Stimulated activated CD4-positive, alpha-beta T cell treated with anti-CD3 and anti-CD28 coated beads, Interleukin-4, amount 100 ng/mL, for 24 hours (primary cell): Measurements from ENCODE around the gene C1QB.
"Not testable (repeated sequence)": the region's sequence is repeated elsewhere in the genome, so short reads cannot be mapped to it uniquely, and the experiment has no call there.

ENCODE experiments used
- DNase-seq: peaks from one replicate; pipeline ENCODE4 v3.0.0-alpha.2; 2020

The C1QB gene

DNA sequence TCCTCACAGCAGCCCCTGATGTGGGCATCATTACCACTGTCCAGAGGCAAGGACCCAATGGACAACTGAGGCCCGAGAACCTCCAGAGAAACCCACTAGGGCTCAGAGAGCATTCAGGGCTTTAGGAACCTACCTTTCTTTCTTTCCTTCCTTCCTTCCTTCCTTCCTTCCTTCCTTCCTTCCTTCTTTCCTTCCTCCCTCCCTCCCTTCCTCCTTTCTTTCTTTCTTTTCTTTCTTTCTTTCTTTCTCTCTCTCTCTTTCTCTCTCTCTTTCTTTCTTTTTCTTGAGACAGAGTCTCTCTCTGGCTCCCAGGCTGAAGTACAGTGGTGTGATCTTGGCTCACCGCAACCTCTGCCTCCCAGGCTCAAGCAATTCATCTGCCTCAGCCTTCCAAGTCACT is 15.8 kb downstream of the C1QB start:
- not testable (repeated sequence) for DNase-seq

DNA sequence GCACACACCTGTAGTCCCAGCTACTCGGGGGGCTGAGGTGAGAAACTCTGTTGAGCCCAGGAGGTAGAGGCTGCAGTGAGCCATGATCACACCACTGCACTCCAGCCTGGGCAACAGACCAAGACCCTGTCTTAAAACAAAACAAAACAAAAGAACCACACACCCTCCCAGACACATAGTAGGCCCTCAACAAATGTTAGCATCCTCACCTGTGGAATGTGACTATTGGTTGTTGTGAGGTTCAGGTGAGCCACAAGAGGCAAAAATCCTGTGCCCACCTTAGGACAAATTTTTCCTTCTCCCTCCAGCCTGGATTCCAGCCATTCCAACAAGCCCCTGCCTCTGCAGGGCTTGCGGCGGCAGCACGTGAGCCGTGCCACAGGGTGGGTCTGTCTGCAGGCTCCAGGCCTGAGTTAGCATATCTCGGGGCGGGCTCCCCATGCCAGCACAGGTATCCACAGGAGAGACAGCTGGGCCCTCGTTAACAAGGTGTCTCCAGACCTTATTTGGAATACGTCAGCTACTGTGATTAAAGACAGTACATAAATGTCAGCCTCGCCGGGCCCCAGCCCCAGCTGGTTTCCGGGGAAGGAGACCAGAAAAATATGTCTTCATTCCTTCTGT is 17.4 kb downstream of the C1QB start:
- no peak for DNase-seq

DNA sequence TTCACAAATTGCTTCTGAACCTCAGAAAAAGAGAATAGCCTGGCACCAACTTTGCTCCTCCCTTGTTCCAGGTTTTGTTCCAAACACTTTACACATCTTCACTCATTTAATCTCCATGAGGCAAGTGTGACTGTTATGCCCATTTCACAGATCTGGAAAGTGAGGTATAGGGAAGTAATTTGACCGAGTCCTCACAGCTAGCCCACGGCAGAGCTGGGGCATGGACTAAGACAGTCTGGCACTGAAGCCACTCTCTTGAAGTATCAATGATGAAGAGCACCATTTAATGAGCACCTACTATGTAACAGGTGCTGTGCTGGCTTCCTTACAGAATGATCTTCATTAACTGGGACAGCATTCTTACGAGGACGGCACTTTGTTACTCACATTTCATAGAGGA is 19.0 kb downstream of the C1QB start:
- no peak for DNase-seq

DNA sequence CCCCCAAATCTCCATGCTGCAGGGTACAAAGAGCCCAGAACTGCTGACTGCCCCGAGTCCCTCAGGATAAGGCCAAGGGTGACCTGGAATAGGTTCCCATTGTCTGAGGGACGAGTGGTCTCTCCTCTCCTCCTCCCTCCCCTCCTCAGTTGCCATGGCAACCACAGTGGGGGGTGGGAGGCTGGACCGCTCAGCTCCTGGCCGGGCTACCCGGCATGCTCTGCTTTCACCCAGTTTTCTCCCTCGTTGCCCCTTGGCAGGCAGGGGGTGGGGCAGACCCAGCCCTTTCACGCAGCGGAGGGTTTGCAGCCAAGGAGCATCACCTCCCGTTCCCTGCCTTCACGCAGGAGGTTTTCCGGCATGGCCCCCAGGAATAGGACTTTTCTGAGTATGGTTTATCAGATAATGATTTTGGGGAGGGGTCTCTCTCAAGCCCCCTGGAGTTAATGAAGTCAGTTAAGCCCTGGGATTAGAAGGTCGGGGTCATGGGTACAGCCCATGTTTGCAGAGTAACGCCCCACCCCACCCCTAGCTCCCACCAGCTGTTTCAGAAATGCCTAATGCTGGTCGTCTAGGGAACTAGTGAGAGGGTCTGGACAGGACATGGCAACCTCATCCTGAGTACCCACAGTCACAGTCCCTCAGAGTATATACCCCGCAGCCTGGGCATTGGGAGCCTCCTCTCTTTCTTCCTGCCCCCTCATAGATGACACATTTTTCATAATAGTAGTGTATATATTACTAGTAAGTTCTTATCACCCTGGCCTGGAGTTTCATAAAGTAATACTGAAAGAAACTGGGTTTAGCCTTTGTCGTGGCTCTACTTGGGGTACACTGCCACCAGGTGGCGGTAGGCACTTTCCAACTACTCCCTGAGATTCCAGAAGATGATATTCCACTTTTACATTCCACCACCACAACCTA is 20.7 kb downstream of the C1QB start:
- peak; percentile 12 for DNase-seq

DNA sequence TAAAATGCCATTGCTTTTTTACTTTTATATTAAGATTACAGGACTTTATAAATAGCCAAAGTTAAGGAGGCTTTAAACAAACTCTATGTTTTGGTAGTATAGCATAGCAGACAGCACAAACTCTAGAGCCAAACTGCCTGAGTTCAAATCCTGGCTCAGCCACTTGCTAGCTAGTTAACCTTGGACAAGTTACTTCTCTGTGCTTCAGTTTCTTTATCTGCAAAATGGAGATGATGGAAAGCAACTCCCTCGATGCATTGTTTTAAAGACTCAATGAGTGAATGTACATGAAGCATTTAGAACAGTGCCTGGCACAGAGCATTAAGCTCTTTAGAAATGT is 21.3 kb downstream of the C1QB start:
- DNase-seq, result no peak

DNA sequence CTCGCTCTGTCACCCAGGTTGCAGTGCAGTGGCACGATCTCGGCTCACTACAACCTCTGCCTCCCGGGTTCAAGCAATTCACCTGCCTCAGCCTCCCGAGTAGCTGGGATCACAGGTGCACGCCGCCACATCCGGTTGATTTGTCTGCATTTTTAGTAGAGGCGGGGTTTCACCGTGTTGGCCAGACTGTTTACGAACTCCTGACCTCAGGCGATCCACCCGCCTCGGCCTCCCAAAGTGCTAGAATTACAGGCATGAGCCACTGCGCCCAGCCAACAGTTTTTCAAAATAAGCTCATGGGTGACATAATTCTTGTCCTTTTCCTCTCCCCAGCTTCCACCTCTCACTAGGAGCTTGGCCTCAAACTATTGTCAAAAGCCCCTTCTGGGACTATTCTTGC is 23.1 kb downstream of the C1QB start:
- DNase-seq, result not testable (repeated sequence)

DNA sequence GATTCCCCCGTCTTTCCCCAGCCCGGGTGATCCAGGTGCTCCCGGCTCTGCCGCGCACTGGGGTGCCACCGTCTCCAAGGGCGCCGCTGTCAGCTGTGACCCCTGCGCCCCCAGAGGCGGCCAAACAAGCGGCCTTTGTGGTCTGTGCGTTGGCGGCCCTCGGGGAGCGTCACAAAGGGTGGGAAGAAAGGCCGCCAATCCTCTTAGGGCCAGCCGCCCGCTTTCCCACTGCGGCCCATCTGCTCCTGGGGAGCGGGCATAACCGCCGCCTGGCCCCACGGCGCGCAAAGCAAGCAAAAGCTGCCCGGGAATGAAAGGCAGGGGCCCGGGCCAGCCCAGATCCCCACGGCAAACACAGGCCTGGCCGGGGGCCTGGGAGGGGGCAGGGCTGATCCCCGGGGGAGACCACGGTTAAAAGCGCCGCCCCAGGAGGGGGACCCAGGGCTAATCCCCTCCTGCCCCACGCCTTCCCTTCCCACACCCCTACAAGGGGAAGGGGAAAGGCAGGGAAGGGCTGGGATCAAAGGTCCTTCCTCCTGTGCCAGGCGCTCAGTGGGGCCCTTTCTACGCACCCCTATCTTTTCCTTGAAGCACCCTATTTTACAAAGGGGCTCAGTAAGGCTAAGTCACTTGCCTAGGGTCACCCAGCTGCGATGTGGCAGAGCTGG is 24.0 kb downstream of the C1QB start:
- DNase-seq, result no peak

DNA sequence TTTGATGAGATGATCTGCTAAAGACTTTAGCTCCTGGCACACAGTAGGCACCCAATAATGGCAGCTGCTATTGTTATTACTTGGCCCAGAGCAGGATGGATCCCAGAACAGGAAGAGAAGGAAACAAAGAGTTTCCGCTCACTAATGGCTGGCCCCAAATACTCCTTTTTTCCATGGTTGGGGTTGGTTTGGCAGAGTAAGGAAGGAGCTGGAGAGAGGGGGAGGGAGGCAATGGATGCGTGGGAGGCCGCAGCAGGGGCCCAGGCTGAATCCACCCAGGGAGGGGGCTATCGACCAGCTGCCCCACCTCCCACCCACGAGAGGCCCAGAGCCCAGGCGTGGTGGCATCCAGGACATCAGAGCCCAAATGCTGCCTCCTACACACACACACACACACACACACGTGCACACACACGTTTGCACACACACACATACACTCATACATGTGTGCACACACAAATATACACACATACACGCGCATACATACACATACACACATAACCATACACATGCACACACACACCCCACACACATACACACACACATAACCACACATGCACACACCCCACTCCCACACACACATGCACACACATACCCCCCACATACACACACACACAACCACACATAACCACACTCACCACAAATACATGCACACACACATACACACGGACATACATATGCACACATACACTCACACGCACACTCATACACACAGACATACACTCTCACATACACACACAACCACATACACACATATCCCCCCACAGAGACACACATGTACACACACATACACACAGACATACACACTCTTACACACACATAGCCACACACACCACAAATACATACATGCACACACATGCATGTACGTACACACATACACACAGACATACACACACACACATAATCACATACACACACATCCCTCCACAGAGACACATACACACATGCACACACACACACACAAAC is 25.2 kb downstream of the C1QB start:
- no peak for DNase-seq

DNA sequence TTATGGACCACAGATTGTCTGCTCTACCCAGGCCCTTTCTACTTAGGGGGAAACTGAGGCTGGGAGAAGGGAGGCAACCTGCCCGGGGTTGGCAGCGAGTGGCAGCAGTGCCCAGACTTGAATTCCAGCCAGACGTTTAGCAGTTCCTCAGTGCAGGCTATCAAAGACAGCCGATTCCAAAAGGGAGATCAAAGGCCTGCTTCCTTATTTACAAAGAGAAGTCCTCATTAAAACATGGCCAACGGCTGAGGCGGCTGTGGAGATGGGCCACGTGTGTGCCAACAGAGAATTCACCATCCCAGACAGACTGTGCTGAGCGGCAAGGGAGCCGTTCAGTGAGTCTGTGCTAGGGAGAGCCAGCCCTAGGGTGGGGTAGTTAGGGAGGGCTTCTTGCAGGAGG is 27.7 kb downstream of the C1QB start:
- no peak for DNase-seq

DNA sequence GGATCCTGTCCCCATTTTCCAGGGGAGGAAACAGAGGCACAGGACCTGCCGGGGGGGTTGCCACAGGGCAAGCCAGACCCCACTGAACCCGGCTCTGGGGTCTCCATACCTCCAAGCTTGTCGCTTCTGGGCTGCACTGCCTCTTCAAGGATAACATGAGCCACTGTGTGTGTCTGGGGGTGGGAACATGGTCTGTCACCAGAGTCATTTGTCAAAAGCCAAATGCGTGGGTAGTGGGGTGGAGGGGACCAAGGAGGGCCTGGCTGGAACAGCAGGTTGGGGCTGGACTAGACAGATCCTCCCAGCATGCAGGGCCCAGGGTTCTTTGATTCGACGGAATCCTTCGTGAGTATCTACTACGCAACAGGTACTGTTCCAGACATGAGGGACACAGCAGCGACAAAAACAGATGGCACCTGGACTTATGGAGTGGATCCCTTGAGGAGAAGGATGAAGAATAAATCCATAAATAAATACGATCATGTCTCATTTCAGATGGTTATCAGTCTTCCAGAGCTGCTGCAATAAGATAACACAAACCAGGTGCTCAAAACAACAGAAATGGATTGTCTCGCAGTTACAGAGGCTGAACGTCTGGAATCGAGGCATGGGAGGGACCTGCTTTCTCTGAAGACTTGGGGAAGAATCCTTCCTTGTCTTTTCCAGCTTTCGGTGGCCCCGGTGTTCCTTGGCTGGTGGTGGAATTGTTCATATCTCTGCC is 28.7 kb downstream of the C1QB start:
- no peak for DNase-seq

DNA sequence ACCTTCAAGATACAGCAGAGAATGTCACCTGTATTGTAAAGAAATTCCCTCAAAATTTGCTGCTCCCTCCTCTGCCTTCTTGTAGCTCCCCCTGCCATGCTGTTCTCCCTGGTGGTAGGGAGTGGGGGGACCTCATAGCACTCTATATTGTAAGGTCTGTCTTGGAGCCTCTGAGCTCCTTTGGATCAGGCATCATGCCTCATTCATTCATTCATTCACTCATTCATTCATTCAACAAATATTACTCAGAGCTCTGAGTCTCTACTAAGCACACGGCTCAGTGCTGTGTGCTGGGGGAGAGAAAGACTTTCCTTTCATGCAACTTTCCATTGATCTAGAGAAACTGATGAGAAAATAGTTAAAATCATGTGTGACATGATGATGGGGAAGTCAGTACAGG is 30.5 kb downstream of the C1QB start:
- no peak for DNase-seq

DNA sequence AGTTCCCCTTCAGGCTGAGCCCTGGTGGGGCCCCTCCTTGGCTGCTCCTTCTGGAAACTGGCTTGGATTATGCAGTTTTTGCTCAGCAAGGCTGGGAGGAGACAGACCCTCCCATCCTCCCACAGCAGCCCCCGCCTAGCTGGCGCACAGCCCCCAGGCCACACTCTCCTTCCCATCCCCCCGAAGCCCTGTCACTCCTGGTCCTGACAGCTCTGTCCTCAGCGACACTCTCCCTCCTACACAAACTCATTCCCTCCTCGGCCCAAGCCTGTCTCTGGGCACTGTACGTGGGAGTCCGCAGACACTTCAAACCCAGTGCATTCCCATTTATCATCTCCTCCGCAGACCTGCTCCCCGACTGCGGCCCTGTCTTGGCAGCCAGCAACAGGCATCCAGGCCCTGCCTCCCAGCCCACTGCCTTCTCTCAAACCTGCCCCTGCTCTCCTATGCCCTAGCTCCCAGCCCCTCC is 32.6 kb downstream of the C1QB start:
- no peak for DNase-seq

DNA sequence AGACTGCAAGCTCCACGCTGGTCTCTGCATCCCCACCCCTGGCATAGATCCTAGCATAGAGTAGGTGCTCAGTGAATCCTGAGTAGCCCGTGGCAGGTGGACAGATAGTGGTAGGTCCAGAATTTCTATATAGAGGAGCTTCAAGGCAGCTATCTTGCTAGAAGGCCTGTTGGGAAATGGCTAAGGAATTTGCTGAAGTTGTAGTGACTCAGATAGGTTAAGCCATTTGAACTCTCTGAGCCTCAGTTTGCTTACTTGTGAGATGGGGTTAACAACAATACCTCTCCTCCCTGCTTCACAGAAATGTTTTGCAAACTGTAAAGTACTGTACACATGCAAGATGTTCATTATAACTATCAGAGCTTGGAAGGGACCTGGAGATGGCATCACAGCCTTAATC is 34.2 kb downstream of the C1QB start:
- no peak for DNase-seq

DNA sequence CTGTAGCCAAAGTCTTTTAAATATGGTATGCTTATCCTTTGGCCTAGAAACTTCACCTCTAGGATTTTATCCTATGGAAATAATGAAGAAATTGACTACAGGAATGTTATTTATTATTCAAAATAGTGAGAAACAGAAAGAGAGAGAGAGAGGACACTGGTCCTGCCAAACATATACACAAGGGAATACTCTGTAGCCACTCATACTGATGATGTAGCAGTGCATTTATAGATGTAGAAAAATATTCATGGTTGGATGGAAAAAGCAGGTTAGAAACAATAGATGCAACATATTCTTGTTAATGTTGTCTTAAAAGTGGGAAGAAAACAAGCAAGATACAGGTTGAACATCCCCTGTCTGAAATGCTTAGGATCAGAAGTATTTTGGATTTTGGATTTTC is 35.4 kb downstream of the C1QB start:
- DNase-seq, result no peak

DNA sequence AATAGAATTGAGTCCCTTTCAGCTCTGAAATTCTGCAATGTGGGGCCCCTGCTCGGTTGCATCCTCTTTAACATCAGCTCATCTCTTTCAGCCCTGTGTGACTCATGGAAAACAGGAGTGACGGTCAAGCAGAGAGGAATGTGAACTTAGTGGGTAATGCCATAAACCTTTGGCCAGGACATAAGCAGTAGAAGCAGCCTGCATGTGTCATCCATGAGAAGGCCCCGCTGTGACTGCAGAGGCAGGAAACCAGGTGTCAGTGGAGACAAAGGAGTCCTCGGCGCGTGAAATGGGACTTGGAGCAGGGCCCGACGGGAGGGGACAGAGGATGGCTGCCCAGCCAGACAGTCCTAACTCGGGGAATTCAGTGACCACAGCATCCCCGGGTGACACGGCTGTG is 36.5 kb downstream of the C1QB start:
- DNase-seq, result no peak

DNA sequence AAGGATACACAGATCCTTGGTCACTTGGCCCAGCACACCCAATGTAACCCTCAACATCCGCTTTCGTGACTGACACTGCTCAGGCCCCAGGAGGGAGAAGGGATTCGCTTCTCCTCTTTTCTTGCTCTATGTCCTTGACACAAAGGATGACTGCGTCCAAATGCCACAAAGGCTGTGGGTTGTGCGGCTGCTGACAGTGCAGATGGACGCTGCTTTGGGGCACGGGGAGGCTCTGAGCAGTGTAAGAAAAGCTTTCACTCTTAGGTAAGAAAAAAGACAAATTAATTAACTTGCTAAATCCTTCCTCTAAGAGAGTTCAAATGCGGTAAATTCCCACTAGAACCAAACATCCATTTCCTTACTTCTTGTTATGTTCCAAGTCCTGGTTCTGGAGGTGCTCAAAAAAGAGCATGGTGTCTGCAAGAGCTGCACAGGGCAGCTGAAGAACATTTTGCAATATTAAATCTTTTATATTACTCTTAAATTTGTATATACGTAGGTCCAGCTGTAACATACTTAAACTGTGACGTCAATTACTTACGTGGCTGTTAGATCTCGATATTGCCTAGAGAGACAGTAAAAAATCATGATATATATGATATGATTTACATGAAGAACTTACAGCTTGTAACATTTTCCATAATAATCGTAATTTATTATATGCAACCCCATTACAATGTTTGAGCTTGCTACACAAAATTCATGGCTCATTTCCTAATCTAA is 38.2 kb downstream of the C1QB start:
- no peak for DNase-seq

DNA sequence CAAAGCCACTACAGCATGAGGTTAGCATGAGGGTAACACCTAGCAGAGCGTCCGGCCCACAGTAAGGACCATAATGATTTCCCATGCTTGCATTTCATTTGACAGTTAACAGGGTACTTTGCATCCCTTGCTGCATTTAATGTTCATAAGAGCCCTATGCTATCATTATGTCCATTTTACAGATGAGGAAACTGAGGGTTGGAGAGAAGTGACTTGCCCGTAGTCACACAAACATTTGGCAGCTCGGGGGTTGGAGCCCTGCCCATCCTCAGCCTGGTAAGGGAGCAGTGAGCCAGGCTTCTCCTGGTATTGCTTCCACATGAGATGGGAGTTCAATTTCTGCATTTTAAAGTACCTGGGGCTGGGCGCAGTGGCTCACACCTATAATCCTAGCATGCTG is 41.1 kb downstream of the C1QB start:
- no peak for DNase-seq

DNA sequence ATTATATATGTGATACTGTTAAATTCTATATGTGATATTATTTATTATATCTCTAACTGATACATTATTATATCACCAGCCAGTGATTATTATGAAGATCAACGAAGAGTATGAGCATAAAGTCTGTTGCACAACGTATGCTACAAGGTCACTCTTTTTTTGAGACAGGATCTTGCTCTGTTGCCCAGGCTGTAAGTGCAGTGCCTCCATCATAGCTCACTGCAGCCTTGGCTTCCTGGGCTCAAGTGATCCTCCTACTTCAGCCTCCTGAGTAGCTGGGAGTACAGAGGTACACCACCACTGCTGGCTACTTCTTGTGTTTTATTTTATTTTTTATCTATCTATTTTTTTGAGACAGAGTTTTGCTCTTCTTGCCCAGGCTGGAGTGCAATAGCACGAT is 43.6 kb downstream of the C1QB start:
- no peak for DNase-seq

DNA sequence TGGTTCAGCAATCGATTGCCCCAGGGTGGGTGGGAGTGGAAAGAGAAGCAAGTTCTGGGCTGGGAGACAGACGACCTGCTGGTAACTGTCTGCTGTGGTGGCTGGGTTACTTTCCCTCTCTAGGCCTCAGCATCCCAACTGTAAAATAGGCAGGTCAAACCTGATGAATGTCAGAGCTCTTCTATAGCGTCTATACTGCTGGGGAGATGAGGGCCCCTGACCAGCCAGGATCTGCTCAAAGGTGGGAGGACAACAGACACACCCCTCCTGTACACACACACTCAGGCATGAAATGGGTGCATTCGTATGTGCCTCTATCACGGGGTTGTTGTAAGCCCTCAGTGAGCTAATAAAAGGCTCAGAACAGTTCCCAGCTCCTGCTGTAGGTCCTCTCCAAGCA is 44.9 kb downstream of the C1QB start:
- DNase-seq, result no peak

DNA sequence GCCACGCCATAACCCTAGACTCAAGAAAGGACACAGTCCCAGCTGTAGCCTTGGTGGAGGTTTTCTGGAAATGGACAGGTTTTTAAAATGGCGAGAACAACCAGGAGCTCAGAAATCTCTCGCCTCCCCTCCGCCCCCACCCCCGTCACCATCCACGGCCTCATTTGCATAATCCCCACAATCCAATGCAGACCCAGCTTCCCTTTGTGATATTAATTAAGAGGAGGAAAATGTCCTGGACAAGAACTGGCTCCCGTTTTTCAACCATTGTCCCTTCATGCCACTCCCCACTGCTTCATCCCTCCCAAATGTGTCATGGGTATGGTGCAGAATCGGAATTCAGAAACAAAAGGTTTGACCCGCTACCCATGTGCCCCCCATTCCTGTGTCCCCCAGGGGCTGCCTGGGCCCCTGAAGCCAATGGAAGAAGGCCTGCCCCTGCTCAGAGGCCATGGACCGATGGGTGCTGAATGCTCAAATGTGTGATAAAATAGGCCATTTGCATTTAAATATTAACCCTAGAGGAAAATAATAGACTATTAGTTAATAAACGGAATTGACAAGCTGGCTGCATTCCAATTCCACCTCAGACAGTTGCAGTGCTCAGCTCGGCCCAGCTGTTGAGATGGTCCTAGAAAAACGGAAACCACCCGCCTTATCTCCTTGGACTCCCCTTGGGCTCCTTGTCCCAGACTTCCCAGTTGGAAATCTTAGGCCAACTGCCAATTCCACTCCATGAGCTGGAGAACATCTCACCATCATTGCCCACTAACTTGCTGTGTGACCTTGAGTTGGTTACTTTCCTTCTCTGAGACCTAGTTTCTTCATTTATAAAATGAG is 46.9 kb downstream of the C1QB start:
- no peak for DNase-seq
